HG02870 (cell line): ENCODE measurements around the gene SPSB2.
"Not testable (repeated sequence)": the region's sequence is repeated elsewhere in the genome, so short reads cannot be mapped to it uniquely, and the experiment has no call there.

Experiments
- ATAC-seq: cut with Tn5 transposase; IDR thresholded peaks from one replicate; pipeline ENCODE4 v1.9.1; 2021; ENCODE audit warnings: mild to moderate bottlenecking, moderate library complexity; ENCODE audit not compliant: unreplicated experiment

SPSB2 gene, protein sequence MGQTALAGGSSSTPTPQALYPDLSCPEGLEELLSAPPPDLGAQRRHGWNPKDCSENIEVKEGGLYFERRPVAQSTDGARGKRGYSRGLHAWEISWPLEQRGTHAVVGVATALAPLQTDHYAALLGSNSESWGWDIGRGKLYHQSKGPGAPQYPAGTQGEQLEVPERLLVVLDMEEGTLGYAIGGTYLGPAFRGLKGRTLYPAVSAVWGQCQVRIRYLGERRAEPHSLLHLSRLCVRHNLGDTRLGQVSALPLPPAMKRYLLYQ

DNA sequence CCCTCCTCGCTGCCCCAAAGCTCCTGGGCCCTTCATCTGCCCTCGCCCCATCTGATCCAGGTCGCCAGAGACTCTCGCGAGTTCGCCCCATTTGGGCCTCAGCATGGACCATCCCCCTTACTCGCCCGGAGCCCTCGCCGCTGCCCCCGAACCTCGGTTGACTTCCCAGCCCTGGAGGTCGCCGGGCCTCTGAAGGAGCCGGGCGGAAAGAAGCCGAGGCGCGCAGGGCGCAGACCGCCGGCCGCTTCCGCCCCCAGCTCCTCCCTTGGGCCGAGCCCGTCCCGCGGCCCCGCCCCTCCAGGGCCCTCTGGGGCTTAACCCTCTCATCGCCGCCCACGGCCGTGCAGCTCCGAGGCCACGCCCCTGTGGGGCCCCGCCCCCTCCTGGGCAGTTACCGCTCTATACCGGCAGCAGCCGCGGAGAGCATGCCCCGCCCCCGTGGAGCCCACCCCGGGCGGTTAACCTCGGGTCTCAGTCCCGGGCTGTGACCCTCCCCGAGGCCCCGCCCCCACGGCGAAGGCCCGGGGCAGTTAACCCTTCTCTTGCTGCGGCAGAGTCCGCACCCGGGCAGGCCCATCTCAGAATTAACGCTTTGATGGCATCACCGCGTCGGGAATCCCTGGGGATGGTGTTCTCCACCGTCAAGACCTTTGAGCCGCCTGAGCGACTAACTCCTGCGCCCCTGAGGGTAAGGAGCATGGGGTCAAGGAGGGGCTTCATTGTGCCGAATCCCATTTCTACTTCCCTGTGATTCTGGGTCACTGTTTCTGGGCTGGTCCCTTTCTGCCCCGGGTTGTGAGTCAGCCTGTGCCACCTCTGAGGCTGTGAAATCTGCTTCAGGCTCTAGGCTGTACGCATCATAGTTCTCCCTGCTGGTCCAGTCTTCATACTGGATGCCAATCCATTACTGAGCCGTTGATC, at the start of gene SPSB2:
Gene SPSB2 (minus strand): TSS at position 210 of the 921 bp plus-strand sequence. CDS start 402 bp downstream, outside the sequence.
- ATAC-seq: peak; percentile 66

DNA sequence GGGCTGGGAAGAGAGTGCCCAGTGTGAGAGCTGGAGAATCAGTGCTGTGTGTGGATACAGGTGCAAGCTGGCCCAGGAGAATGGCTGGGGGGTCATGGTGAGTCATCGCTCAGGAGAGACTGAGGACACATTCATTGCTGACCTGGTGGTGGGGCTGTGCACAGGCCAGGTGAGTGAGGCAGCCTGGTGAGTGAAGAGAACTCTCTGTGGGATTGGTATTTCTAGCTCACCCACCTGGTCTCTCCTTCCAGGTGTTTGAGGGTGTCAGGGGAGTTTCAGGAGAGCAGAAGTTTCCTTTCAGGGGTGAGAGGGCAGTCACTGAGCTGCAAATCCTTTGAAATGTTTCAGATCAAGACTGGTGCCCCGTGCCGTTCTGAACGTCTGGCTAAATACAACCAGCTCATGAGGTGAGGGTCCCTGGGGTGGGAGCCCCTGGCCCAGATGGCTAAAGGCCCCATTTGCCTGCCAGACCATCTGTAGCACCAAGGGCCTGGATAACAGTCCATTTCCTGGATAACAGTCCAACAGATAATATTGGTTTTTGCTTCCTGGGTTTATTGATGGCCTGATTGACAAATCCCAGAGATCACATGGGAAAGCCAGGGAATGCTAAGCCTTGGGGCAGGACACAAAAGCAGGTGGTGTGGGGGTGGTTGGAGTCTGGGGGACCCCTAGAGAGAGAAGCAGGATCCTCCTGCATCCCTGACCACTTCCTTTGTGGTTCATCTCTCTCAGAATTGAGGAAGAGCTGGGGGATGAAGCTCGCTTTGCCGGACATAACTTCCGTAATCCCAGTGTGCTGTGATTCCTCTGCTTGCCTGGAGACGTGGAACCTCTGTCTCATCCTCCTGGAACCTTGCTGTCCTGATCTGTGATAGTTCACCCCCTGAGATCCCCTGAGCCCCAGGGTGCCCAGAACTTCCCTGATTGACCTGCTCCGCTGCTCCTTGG, 49.2 kb upstream of the SPSB2 start:
- no peak for ATAC-seq

DNA sequence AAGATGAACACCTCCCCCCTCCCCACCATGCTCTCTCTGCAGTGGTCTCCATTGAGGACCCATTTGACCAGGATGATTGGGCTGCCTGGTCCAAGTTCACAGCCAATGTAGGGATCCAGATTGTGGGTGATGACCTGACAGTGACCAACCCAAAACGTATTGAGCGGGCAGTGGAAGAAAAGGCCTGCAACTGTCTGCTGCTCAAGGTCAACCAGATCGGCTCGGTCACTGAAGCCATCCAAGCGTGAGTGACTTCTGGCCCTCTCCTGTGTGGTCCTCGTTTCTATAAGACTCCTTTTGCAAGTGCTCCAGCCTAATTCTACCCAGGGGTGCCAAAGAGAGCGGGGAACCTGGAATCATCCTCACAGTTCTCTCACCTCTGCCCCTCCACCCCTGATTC, 48.4 kb upstream of the SPSB2 start:
- no peak for ATAC-seq

DNA sequence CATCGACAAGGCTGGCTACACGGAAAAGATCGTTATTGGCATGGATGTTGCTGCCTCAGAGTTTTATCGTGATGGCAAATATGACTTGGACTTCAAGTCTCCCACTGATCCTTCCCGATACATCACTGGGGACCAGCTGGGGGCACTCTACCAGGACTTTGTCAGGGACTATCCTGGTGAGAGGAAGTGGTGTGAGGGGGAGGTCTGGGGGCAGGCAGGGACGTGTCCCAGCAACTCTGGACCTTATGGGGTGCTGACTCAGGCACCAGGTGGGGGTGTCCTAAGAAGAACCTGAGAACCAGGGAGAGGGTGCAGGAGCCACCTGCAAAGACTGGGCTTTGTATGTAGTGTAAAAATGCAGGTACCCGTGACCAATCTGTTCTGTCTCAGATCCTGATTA, 46.5 kb upstream of the SPSB2 start:
- no peak for ATAC-seq

DNA sequence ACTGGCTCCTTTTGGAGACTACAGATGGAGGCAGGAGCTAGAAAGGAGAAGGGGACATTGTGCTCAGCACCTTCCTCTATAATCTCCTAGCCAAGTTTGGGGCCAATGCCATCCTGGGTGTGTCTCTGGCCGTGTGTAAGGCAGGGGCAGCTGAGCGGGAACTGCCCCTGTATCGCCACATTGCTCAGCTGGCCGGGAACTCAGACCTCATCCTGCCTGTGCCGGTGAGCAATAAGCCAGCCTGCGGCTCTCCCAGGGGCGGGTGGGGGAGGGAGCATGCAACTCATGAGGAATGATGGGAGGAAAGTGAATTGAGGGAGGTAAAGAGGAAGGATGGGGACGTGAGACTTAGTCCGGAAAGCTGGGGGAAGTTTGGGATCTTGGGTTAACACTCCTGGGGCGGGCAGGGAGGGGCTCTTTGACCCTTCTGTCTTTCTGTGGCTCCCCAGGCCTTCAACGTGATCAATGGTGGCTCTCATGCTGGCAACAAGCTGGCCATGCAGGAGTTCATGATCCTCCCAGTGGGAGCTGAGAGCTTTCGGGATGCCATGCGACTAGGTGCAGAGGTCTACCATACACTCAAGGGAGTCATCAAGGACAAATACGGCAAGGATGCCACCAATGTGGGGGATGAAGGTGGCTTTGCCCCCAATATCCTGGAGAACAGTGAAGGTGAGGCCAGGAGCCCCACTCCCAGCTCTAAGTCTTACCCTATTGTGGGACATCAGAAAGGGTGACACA, 44.6 kb upstream of the SPSB2 start:
- no peak for ATAC-seq

DNA sequence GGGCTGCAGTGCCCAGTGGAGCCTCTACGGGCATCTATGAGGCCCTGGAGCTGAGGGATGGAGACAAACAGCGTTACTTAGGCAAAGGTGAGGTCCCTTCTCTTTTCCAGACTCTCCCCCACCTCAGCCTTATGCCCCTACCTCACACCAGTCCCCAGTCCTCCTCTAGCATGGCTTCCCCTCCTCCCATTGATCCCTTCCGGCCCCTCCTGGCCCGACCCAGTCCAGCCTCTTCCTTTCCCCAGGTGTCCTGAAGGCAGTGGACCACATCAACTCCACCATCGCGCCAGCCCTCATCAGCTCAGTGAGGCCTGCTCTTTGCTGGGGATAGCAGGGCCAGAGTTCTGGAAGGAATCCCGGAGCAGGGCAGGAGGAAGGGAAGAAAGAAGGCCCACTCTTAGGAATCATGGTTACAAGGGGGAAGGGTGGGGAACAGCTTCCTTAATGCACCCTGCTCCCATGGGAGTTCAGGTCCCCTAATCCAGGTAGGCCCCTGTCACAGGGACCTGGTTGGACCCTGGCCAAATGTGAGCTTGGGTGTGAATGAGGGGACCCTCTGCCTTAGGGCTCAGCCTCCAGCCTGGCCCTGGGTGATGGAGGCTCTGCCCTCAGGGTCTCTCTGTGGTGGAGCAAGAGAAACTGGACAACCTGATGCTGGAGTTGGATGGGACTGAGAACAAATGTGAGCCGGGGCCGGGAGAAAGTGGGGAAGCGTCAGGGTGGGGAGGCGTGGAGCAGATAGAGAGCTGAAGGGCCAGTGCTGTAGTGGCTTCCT, 43.5 kb upstream of the SPSB2 start:
- ATAC-seq: no peak

DNA sequence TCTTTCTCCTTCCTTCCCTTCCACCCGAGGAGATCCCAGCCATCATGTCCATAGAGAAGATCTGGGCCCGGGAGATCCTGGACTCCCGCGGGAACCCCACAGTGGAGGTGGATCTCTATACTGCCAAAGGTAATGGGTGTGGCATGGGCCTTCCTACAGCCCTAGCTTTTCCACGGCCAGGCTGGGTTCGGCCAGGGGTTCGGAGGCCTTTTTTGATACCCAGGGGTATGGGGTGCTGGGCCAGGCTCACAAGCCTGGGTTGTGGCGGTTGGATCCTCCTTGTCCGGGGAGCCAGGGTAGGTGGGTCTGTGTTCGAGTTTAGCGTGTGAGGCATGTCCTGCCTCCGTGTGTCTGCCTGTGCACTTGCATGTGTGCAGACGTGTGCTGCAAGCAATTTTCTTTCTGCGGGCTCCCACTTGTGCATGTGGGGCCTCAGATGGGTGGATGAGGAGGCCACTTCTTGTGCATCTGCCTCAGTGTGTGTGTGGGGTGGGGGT, 42.7 kb upstream of the SPSB2 start:
- no peak for ATAC-seq

DNA sequence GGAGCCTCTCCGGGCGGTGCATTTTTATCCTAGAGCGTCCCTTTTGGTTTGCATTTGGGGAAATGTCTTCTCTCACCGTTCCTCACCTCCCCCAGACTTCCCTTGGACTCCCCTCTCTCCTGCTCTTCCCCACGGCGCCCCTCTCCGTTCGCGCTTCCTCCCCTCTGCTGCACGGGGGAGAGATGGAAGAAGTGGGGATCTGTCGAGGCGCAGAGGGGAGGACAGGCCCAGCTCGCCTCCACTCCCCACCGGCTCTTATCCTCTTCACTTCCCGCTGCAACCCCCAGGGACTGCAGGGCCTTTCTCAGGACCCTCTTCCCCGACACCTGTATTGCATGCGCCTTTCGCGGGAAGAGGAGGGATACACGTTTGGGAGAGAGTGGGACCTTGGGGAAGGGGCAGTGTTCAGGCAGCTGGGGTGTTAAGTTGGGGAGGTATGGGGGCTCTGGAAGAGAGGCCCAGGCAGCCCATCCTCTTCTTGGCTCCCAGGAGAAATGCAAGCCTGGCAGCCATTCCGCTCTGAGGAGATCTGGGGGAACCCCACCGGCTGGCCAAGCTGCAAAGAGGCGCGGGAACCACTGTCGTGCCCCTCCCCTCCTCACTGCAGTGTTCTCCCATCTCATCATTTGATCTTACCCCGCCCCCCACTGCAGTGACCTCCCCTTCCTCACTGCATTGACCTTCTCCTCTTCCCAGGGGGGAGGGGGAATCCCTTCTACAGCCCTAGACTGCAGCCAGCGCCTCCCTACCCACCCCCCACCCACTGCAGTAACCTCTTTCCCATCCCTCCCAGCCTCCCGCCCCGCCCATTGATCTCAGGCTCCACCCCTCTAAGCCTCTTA, 42.1 kb upstream of the SPSB2 start:
- no peak for ATAC-seq

DNA sequence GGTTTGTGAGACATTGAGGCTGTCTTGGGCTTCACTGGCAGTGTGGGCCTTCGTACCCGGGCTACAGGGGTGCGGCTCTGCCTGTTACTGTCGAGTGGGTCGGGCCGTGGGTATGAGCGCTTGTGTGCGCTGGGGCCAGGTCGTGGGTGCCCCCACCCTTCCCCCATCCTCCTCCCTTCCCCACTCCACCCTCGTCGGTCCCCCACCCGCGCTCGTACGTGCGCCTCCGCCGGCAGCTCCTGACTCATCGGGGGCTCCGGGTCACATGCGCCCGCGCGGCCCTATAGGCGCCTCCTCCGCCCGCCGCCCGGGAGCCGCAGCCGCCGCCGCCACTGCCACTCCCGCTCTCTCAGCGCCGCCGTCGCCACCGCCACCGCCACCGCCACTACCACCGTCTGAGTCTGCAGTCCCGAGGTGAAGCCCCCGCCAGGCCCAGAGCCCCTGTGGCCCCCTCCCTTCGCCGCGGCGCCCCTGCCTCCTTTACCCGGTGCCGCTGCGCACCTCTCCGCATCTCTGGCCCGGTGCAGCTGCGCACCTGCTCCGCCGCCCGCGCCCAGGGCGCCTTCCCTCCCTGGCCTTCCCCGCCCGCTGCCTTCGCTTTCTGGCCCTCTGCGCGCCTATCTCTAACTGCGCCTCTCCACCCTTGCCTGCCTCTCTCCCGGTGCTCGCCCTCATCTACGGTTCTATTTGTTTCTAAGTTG, 41.3 kb upstream of the SPSB2 start, which contains the start of gene ENO2:
Gene ENO2 (plus strand): TSS at position 335 of the 701 bp plus-strand sequence. CDS start 1,253 bp downstream, outside the sequence.
- ATAC-seq: peak; percentile 57

DNA sequence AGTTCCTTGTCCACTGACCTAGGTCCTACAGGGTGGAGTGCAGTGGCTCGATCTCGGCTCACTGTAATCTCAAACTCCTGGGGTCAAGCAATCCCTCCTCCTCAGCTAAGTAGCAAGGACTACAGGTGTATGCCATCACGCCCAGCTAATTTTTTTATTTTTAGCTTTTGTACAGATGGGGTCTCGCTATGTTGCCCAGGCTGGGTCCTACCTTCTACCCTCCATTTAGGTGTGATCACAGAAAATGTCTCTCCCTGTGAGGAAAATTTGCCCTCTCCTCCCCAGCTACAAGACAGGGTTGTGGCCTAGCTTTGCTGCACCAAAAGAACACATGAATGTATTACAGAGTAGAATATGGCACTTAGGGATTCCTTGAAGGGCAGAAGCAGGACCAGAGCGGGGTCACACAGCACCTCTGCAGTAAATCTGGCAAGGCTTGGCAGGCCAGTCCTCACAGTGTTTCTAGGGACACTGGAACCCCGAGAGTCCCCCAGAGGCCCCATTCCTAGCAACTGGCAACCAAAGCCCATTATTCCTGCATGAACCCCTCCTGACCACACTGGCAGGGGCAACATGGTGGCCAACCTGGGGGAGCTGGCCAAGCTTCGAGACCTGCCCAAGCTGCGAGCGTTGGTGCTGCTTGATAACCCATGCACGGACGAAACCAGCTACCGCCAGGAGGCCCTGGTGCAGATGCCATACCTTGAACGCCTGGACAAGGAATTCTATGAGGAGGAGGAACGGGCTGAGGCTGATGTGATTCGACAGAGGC, 39.2 kb upstream of the SPSB2 start:
- no peak for ATAC-seq

DNA sequence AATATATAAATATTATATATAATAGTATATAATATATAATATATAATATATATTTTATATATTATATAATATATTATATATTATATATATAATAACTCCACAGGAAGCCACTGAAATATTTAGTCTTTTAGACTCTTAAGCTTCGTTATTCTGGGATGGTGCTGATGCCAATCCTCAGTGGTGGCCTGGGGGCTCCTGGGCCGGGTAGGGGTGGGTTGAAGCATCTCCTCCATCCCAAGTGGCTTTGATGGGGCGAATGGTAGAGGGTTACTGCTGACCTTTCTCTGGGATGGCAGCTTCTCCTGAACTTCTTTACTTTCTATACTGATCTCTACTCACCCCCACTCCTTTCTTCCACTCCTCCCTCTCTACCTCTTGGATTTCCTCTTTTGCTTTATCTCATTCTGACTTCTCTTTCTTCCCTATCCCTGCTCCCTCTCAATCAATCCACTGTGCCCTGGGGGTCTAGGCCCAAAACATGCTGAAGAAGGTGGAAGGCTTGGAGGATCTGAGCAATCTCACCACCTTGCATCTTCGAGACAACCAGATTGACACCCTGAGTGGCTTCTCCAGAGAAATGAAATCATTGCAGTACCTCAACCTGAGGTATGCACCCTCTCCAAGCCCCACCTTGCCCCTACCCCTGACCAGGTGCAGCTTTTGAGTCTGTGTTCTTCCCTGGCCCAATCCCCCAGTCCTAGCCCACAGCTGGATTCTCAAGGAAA, 36.5 kb upstream of the SPSB2 start:
- no peak for ATAC-seq

DNA sequence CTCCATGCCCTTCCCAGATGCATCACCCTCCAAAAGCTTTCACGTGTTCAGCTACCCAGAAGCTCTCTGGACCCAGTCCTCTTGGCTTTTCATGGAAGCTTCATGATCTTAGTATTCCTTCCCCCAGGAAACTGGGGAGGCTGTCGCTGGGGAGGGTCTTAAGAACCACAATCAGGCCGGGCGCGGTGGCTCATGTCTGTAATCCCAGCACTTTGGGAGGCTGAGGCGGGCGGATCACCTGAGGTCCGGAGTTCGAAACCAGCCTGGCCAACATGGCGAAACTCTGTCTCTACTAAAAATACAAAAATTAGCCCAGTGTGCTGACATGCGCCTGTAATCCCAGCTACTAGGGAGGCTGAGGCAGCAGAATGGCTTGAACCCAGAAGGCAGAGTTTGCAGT, 35.0 kb upstream of the SPSB2 start:
- not testable (repeated sequence) for ATAC-seq

DNA sequence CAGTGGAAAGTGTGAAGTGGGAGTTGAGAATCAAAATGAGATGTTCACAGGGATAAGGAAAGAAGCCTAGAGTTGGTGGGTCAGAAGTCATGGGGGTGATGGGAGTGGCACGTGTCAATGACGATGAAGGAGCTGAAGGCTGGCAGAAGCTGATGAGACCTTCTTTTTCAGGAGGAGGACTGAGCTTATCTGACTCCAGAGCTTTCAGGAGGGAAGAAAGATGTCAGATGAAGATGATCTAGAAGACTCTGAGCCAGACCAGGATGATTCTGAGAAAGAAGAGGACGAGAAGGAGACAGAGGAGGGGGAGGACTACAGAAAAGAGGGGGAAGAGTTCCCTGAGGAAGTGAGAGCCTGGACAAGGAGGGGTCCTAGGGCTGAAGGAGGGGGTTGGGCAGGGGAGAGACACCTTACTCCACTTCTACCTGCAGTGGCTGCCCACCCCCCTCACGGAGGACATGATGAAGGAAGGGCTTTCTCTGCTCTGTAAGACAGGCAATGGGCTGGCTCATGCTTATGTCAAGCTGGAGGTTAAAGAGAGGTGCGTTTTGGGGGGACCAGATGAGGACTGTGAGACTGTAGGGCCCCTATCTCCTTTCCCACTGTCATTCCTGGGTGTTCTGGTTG, 32.4 kb upstream of the SPSB2 start:
- ATAC-seq: no peak

DNA sequence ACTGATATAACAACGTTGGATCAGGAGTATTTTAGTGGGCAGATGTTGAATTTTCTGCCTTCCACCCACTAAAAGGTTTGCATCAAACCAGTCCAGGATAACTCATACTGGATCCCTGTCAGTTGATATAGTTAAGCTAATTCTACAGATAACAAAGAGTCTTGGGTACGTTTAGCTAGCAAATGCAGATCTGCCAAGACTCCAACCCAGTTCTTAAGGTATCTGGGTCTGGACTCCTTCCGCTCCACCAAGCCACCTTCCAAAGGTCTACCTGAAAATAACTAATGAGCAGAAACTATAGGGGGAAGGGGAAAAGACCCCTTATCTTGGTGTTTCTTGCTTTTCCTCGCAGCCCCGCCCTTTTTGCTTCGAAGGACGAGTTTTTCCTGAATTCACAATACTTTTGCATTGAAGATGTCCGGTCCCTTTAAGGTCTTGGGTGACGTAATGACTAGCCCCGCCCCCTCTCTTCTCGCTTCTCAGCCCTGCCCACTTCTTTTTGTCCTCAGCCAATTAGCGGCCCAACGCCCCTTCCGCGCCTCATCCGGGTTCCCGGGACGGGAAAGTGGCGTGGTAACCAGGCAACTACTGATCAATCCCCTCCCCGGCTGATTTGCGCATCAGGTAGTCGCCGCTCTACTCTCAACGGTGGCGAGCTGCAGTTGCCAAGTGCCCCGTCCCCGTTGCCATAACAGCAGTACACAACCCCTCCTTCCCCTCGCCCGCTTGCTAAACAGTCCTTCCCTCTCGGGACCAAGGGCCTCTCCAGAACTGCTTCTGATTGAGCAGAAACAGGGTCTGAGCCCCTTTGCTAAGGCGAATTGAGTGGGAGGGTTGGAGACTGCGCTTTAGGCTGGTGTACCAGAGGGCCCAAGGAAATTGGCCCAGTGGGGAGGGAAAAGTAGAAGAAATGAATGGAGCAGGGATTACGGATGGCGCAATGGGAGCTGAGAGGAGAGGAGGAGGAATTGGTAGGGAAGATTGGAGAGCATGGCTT, 31.5 kb upstream of the SPSB2 start, which contains the start of gene LRRC23:
Gene LRRC23 (plus strand): TSS at position 543 of the 997 bp plus-strand sequence. CDS start 812 bp downstream, outside the sequence.
- peak; percentile 92 for ATAC-seq
